ENCODE results near the gene CD209.

CD209 gene

DNA sequence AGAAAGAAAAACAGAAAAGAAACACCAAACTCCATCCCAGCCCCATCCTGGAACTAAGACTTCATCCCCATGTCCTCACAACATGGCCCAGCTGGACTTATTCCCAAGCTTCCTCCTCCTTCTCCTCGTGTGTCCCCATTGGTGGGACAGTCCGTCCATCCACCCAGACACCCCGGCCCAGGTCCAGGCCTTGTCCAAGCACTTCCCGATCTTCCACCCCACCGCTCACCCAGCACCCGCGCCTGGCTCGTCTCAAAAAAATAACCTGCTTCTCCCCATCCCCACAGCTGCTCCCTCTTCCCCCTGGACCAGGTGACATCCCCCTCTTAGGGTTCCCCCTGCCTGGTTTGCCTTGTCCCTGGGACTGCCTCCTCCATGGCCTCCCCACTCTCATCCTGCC is 44.0 kb downstream of the CD209 start:
- DNase-seq, result no peak

- no peak for DNase-seq
Observed at GRCh38 chr19:7701654-7702457, 45.5 kb downstream of the CD209 start, which contains the start of gene FCER2. Gene FCER2 (minus strand): TSS chr19:7702131. CDS start chr19:7699760, 2,371 bp downstream.

DNA sequence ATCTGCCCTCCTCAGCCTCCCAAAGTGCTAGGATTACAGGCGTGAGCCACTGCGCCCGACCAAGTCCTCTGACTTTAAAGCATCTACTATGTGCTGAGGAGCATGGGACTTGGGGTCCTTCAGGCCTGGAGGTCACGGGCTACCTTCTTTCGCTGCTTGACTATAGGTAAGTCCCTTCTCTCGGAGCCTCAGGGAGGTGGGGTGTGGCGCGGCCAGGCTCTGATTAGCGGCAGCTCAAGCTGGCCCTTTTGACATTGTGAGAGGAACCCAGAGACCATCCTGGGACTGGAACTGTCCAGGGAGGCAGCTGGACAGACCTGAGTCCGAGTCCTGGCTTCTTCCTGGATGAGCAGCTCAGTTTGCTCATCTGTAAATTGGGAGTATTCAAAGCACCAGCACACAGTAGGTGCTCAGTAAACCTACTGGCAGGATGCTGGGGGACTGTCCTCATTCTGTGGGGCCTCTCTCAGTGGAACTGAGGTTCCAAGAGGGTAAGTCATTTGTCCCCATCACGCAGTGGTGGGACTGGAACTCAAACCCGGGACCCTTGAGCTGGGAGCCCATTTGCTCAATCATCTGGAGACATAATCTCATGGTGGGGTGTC is 46.2 kb downstream of the CD209 start:
- no peak for DNase-seq

- no peak for DNase-seq
Observed at GRCh38 chr19:7699417-7700401, 47.6 kb downstream of the CD209 start.

GRCh38 chr19:7699003-7699402 is 48.3 kb downstream of the CD209 start:
- DNase-seq, result no peak

DNA sequence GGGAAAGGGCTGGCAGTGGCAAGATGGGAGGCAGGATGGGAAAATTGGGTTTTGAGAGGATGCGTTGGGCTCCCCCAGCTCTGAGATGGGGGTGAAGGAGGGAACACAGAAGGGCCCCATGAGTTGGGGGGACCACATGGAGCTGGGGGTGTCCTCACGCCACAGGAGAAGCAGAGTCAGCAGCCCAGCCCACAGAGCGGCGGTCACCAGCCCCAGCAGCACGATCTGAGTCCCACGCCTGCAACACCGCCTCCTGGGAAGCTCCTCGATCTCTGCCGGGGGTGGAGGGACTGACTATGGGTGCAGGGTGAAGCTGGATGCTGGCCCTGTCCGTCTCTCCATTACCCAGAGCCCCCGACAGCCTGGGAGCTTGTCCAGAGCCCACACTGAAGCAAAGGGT is 48.8 kb downstream of the CD209 start:
- DNase-seq, result no peak

DNA sequence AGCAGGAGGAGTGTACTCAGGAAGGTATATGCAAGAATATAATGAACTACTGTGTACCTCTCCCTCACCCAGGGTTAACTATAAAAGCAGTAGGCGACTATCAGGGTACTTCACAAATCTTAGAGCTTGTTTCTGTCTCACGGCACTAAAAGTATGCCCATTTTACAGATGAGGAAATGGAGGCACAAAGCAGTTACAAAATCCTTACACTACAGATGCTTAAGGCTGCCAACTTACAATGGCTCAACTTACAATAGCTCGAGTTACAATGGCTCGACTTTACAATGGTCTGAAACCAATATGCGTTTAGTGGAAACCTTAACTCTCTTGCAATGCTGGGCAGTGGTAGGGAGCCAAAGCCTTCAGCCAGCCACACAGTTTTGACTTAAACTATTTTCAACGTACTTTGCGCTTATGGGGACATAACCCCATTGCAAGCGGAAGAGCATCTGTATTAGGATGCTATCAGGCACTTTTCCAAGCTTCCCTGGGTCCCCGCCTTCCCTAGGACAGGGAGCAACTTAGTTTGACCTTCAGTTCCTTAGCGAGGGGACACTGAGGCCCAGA is 49.5 kb downstream of the CD209 start:
- no peak for DNase-seq

GRCh38 chr19:7694499-7694898 is 52.8 kb downstream of the CD209 start:
- no peak for DNase-seq

DNA sequence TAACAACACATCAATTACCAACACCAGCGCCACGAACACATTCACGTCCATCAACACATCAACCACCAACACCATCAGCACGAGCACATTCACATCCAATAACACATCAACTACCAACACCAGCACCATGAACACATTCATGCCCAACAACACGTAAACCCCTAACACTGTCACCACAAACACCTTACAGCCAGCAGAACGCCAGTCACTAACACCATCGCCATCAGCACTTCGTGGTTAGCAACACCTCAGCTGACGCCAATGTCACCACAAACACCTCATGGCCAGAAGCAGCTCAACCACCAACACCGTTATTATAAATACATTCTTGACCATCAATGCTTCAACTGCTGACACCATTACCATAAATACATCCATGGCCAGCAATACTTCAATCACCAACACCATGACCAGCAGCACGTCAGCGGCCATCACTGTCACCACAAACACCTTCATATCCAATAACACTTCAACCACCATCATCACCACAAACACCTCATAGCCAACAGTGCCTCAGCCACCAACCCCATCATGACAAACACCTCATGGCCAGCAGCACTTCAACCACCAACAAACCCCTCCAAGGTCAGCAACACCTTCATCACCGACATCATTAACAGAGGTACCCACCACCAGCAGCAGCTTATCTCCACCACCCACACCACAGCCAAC is 54.8 kb downstream of the CD209 start:
- DNase-seq, result no peak

- no peak for DNase-seq
Observed at GRCh38 chr19:7691497-7691896, 55.8 kb downstream of the CD209 start.

DNA sequence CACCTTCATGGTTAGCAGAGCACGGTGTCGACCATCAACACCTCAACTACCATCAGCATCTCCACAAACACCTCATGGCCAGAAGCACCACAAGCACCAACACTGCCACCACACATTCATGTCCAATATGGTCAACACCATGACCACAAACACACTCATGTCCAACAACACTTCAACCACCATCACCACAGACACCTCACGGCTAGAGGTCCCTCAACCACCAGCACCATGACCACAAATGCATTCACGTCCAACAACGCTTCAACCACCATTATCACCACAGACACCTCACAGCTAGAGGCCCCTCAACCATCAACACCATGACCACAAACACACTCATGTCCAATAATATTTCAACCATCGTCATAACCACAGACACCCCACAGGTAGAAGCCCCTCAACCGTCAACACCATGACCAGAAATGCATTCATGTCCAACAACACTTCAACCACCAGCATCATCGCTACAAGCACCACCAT is 56.5 kb downstream of the CD209 start:
- DNase-seq, result no peak
